GM19463 (cell line): ENCODE measurements around the gene PTPRD.

Experiments
- ATAC-seq: cut with Tn5 transposase; IDR thresholded peaks from one replicate; pipeline ENCODE4 v1.9.1; 2021; ENCODE audit warnings: mild to moderate bottlenecking, moderate library complexity; ENCODE audit not compliant: unreplicated experiment

PTPRD gene

DNA sequence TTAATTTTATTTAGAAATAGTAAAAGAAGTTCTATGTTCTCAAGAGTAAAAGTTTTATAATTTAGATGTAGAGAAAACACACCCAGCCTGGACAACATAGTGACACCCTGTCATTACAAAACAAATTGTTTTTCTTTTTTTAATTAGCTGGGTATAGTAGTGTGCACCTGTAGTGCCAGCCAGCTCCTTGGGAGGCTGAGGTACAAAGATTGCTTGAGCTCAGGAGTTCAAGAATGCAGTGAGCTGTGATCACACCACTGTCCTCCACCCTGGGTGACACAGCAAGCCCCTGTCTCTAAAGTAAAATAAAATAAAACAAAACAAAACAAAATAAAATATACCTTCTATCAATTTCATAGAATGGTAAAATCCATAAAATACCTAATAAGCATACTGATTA, 1795.5 kb downstream of the PTPRD start:
- no peak for ATAC-seq

DNA sequence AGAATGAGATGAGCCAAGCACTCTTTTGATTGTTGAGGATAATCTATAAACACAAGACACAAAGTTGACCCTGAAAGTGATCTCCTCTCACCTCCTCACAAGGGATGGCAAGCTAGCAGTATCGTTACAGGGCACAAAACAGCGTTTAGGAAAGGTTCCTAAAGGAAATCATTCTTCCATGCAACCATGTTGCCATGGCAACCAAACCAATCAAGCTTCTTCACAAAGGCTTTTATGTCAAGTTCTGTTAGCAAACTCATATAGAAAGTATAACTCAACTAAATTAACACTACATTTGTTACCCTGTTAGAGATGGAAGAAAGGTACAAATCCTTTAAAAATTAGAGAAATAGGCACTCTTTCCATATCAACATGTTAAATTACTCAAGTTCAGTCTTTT, 1796.4 kb downstream of the PTPRD start:
- no peak for ATAC-seq

DNA sequence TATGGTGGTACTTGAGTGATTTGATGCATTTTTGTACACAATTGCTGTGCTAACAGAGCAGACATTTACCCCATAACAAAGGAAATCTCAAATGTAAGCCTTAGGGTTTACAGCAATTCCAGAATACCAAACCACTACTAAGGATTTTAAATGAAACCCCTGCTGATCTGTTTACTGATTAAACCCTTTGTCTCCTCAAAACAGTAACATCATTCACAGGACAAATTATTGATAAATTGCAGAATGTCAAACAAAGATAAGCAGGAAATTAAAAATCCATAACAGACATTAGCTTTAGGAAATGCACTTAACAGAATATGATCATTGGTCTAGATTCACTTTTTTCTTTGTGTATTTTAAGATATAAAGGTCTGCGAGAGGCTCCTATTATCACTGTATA, 1796.9 kb downstream of the PTPRD start:
- ATAC-seq, result no peak

DNA sequence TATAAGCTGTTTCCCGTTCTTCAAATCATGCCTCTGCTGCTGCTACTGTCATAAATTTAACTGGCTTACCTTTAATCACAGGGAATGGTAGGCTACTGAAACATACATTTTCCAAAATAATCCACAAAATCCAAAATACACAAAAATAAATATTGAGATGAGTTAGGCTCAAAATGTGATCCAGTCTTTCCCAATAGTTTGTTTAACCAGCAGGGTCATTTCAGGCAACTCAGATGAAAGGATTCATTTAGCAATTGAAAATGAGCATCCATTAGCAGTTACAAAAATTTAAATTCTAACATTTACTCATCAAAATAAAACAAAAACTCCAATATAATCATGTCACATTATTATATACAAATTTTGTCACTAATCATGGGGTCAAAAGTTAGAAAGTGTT, 1797.6 kb downstream of the PTPRD start:
- ATAC-seq, result no peak

DNA sequence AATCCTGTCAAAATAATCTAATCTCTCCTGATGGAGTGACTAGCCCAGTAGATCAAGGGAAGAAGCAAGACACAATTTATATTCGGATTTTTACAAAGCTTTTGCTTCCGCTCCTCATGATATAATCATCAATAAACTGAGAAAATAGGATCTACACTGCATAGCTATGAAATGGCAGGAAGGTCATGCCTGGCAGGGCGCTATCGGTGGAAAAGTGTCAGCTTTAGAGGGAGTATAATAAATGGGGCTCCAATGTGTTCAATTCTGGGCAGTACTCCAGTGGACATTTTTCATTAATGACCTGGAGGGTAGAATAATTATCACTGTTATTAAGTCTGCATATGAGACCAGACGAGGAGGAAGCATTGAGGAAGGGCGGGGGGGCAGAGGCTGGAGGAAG, 1799.9 kb downstream of the PTPRD start:
- ATAC-seq, result no peak

DNA sequence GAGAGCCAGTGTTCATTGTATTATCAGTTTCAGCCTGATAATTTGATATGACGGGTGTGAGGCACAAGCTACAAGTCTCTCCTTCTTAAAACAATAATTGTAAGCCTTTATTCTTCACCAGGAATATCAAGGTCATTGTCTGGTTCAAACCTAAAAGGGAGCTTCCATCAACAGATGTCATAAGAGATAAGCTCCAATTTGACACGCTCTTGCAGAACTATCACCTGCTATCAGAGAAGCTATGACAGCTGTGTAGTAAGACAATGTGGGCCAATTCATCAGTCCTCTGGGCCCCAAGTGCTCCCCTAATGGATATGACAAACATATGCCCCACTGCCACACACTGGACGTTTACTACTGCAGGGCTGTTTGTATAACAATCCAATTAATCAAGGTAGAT, 1803.1 kb downstream of the PTPRD start:
- ATAC-seq, result no peak

DNA sequence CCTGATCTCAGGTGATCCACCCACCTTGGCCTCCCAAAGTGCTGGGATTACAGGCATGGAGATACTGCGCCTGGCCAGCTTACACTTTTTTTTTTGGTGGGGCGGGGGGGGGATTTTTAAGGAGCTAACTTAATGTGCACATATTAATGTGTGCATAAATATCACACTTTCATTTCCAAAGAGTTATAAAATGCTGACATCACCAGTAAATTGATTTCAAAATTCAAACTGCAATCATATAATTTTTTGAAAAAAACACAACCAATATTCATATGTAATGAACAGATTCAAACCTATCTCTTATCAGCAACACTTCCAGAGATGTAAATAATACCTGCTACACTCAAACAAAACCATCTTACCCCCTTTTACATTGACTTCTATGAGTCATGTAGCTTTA, 1806.7 kb downstream of the PTPRD start:
- ATAC-seq, result no peak

DNA sequence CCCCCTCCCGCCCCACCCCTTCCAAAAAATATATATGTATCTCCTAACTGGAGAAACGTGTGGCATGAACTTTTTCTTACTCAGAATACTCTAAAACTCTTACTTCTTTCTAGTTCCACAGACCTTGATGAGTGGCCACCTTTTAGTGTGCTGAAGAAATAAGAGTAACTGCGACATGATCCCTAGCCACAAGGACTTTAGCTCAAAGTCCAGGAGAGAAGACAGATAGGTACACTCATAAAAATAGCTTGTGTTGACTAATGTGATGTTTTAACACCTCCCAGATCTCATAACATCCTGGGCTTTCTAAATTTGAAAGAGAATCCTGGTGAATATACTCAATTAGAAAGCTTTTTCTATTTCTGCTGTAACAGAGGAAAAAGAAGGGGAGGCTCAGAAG, 1808.2 kb downstream of the PTPRD start:
- ATAC-seq, result no peak

DNA sequence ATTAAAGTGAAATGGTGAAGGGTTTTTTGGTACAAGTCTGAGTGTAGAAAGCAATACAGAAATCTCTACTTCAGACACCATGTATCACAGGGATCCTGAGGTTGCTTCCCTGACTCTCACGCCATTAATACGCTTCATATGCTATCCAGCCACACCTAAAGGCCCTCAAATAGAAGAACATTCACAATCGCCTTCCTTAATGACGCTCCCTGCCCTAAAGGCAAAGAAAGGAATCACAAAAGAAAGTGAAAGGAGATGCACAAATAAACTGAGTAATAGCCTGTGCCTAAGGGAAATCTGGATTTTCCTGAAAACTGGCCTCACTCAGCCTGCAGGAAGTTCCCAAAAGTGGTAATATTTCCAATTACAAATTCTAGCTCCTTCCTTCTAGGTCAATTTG, 1810.6 kb downstream of the PTPRD start:
- no peak for ATAC-seq

DNA sequence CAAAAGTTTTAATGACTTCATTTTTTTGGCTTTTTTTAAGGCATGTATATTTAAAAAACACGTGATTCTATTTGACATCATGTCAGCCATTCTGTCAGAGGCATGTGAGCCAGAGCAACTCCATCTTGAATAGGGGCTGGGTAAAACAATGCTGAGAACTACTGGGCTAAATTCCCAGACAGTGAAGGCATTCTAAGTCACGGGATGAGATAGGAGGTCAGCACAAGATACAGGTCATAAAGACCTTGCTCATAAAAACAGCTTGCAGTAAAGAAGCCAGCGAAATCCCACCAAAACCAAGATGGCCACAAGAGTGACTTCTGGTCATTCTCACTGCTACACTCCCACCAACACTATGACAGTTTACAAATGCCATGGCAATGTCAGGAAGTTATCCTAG, 1812.6 kb downstream of the PTPRD start:
- no peak for ATAC-seq

DNA sequence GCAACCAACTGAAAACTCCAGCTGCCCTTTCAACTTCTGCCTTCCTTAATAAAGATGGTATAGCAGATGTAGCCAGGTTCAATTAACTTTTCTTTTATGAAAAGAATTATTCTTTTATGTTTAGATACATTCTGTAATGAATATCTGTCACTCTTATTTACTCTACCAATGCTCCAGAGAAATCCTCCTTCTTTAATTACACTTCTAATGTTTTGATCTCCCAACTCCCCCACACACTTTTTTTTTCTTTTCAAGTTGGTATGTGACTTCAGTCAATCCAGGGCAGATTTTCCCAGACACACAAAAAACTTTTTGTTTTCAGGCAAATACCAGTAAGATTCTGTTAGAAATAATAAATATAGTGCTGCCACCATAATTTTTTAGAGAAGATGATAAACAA, 1813.2 kb downstream of the PTPRD start:
- ATAC-seq, result no peak

DNA sequence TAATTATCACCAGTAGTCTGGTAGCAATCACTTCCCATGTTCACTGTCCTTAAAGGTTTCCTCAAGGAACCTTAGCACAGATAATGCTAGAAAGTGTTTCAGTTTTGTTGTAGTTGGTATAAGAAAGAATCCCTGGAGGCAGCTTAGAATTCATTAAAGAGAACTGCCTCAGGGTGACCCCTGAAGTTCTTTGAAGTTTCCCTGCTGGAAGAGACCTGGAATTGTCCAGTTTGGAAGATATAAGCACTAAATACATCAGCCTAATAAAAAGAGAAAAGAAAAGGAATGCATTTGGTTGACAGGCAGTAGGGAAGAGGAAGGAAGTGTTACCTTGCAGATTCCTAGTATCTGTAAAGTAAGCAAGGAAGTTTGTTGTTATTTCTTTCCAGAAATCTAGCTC, 1813.6 kb downstream of the PTPRD start:
- ATAC-seq, result no peak

DNA sequence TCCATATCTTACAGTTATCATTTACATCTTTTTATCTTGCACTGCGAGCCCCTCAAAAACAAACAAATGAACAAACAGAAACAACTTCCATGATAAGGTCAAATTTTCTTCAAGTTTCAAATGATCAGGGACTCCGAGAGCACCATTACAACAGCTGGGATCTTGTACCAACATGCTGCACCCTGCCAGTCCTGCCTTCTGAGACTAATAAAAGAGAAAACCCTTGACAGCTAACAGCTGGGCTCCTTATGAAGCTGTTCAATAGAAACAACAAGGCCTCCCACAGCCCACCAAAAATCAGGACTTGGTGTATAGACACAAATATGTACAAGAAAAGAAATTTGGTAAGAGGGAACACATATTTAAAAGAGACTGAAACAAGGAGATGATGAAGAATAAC, 1828.0 kb downstream of the PTPRD start:
- ATAC-seq, result no peak

DNA sequence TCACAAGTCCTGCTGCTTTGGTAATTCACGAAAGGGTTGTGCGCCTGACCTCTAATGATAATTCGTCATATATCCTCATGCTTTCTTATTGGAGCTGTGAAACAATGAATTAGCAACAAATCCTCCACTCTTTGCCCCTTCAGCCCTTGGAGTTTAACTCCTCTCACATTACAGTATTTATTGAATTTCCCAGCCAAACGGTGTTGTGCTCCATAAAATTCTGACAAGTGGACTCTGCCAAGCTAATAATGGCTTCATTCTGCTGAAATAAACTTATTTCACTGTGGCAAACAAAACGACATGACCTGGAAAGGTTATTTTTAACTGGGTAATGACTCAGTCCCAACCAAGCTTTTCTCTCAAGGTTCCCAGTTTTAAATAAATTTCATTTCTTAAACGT, 1828.9 kb downstream of the PTPRD start:
- no peak for ATAC-seq

DNA sequence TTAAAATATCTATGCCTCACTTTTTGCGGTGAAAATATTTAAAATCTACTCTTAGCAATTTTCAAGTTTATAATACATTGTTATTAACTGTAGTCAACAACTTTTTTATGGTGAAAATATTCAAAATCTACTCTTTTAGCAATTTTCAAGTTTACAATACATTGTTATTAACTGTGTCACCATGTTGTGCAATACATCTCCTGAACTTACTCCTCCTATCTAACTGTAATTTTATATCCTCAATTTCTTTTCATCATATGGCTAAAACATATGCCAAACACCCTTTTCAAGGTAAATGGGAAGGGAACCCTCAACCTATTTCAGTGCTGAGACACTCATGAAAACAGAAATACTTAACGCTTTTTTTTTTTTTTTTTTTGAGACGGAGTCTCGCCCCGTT, 1830.6 kb downstream of the PTPRD start:
- ATAC-seq, result no peak

DNA sequence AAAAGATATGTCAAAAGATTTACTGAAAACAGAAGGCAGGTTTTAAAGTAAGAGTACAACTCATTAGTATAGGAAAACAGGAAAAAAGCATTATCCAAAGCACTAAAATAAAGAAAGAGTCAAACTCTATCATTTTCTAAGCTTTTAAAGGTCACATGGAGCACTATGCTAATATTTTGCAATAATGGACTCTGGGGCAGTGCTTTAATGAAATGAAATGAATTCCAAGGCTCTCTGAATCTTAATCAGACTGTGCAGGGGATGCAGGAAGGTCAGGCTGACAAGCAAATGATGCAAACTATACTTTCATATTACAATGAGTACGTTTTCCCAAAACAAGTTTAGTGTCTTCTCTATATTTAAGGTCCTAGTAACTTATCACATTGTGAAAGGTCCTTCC, 1831.3 kb downstream of the PTPRD start:
- no peak for ATAC-seq

DNA sequence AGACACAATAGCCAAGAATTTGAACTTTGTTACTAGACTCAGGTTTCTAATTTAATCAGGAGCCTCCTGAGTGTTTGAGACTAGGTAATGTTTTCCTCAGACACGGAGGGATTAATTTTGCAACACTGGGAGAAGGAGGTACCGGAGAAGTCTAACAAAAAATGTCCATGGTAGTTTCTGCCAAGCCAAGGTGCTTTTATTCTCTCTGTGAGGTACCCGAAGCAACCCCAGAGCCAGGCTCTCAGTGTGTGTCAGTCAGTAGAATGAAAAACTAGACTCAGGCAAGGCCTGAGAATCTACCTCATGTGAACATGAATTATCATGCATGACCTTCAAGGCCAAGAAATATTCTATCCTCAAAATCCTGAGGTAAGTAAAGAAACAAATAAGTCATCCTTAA, 1832.4 kb downstream of the PTPRD start:
- ATAC-seq, result no peak

DNA sequence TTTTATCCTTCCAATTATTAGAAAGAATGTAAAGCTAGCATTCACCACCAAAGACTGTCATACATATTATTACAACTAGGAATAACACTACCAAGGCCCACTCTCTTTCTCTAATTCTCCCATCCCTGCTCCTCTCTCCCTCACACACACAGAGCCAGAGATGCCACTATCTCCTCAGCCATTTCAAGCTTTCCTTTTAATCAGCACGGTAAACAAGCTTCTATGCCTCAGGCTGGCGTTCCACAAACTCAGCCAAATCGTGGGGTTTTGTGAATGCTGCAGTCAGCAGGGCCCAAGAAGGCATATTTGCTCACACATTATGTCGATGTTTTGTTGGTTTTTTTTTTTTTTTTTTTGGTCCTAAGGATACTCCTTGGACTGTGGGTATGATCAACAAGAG, 1833.3 kb downstream of the PTPRD start:
- no peak for ATAC-seq

DNA sequence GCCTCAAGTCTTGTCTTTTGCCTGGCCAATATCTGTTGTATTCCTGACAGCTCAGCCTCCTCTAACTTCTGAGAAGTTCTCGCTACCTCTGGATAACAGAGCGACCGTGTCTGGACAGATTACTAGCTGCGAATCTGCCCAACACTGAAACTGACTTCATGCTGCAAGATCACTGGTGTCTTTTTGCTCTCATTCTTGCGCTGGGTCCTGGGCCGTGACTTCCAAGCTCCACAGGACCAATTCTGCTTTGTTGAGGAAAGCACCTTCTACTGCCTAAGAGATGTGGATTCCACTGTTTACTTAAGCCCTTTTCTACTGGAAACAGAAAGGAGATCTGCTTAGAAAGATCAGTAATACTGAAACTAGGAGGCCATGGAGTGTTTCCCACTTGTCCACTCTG, 1834.4 kb downstream of the PTPRD start:
- ATAC-seq, result no peak

DNA sequence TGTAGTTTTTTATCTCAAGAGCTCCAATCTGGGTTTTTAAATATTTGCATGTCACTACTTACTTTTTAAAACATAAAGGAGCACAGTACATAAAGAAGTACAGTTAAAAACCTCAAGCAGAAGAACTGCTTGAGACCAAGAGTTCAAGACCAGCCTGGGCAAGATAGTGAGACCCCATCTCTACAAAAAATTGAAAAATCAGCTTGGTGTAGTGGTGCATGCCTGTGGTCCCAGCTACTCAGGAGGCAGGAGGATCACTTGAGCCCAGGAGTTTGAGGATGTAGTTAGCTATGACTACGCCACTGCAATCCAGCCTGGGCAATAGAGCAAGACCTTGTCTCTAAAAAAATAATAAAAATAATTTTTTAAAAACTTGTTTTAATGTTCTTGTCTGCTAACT, 1840.5 kb downstream of the PTPRD start:
- no peak for ATAC-seq

DNA sequence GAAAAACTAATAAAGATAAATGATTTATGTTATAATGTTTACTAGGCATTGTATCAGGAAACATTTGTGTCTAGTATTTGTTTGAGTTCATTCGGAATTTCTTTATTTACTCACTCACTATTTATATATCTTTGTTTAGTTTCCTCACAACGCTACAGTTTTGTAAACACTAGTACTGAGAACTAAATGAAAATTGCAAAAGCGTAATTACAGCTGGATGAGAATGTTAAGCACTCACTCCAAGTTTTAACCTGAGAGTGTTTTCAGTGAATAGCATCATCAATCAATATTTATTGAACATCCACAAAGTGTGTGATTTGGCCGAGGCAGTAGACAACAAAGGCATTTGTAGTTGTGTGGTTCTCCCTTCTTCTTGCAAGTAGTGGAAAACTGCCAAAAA, 1843.6 kb downstream of the PTPRD start:
- ATAC-seq, result no peak

DNA sequence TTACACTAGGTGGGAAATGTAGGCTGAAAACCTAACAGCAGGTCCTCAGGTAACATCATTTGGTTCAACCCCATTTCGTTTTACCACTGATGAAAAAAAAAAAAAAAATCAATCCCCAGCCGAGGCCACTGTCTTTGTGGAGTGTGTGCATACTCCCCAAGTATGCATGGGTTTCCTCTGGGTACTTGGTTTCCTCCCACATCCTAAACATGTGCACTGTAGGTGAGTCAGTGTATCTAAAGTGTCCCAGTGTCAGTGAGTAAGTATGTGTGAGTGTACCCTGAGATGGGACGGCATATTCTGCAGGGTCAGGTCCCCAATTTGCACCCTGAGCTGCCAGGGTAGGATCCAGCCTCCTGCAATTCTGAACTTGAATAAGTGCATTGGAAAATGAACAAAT, 1846.7 kb downstream of the PTPRD start:
- no peak for ATAC-seq

DNA sequence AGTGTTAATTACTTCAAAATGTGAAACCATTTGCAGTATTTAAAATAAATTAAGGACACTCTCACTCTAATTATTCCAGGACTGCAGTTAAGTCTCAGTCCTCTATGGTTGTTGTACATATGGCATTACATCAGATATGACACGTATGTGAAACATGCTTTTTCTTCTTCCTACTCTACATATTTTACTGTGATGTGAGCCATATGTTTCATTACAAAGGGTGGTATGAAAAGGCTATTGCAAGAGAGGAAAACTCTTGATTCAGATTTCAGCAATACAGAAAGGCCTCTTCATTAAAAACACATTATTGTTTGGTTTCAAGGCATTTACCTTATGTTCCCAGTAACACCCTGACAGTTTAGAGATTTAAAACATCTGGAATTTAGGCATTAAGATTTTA, 1848.8 kb downstream of the PTPRD start:
- no peak for ATAC-seq

DNA sequence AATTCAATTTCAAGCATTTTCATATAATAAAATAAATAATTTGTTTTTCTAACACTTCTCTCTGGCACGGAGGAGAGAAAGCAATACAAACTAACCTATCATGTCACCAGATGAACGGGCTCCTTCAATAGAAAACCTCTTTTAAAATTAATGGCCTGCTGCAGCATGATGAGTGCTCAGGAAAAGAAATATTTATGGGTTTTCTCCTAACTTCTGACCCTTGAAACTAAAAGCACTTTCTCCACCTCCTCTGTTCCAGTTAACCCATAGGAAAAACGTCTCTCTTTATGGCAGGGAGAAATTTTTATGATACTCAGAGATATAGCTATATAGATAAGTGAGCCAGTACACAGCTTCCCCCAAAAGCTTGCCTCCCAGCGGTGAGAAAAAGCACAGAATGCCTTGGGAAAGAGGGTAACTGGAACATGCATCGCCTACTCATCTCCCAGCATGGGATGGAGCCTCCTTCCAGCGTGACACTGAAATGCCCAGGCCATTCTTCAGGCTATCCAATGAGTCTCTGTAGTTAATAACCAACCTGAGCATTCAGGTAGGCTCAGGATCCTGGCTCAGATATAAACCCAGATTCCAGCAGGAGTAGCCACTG, 1850.2 kb downstream of the PTPRD start:
- no peak for ATAC-seq
